CD4-positive, alpha-beta T cell treated with Interleukin-10 for 1 hour (primary cell): ENCODE results near the gene GSTA3.
"Not testable (repeated sequence)": the region's sequence is repeated elsewhere in the genome, so short reads cannot be mapped to it uniquely, and the experiment has no call there.

Source experiments
- DNase-seq: peaks from one replicate; pipeline ENCODE4 v3.0.0-alpha.2; 2020

The GSTA3 gene

DNA sequence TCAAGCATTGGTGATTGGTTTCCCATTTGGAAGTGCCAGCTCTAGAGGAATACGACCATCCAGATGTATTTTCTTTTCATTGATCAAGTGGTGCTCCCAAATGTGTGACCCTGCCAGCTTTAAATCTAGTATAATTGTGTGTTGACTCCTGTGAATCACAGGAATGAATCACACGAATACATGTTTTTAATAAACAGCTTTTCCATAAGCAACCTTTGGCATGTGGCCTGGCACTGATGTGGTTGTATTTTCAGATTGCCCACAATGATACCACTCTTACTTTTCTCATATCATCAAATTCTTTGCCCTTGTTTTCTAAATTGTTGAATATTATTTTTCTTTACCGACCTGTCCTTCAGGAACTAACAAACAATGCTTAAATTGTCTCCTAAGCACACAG lies 367 bp downstream of the GSTA3 start:
- DNase-seq: no peak

DNA sequence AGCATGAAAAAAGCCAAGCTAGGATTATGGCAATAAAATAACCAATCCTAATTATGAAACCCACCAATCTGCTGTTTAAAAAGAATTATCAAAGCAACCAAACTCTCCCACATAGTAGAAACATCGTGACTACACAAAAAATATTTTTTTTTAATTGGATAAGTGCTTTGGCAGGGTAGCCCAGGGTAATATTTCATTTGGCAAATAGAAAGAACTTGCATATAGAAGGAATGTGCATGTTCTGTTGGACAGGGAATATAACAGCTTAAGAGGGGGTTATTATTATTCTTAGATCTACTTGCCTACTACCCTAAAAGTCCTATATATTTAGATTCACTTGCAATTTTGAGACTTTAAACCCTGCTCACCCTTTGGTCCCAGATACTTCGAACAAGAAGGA lies 972 bp downstream of the GSTA3 start:
- DNase-seq: no peak

DNA sequence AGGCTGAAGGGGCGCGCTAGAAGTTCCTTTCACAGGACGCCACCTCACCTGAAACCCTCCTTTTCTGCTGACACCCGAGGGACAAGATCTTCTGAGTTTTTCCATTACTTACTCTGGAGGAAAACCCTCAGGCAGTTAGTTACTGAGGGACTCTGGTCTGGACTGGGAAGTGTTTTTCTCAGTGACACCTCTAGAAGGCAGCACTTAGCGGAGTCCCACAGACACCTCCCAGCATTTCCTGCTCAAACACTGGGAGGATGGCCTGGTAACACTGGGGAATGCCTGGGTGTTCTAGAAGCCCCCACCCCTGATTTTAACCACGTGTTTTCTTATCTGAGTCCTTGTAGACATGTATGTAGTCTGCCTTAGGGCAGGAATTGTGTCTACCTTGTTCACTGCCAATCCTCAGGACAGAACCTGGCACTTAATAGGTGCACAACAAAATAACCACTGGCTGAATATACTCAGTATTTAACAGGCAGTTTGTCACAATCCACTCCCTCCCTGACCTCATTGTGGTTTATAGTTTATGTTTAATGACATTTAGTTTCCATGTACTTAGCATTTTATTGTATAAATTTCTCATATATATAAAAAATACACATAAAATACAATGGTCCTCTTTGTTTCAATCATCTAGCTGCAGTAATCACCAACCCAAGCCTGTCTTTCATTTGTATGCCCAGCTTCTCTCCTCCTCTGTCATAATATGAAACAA lies 4.8 kb downstream of the GSTA3 start:
- peak; percentile 16 for DNase-seq

DNA sequence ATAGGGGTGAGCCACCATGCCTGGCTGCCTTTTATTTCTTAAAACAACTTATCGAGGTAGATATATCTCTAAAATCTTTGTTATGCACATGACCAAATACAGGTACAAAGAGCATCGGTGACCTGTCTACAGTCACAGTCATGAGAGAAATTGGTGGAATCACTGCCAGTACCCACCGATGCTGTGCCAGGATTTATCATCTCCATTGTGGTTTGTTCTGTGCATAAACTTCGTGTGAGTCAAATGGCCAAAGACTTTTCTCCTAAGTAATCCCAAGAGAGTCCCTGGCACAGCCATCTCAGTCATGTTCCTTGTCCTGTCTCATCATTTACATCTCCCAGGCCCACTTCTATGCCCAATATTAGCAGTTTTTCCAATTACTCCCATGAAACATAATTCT lies 9.0 kb downstream of the GSTA3 start:
- DNase-seq: no peak

DNA sequence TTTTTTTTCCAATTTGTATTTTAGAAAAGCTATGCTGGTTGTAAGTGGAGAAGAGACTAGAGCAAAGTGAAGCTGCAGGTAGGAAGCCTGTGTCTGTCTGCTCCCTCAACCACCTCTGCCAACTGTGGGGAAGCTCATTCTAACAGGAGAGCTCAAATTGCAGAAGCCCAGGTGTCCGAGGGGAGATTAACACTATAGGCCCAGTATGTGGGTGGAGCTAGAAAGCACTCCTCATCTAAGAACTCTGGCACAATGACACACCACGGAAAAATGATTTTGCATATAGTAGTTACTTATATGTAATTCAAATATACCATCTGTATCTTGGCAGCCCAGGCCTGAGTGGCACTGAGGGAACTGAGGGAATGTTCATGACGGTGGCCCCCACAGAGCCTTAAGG lies 13.7 kb downstream of the GSTA3 start:
- not testable (repeated sequence) for DNase-seq

DNA sequence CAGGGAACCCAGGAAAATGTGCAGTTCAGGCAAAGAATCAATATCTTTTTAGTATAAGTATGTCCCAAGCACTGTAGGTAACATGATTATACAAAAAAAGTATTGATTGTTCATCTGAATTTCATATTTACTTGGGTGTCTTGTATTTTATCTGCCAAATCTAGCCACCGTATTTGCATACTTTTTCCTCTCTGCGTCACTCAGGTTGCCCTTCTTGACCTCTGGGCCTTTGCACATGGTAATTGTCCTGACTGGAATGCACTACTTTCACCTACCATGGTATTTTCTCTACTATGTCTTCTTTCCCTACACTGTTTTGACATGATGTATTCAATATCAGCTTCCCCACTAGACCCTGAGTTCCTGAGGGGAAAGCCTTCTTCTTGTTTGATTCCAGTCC lies 15.2 kb downstream of the GSTA3 start:
- DNase-seq: no peak

DNA sequence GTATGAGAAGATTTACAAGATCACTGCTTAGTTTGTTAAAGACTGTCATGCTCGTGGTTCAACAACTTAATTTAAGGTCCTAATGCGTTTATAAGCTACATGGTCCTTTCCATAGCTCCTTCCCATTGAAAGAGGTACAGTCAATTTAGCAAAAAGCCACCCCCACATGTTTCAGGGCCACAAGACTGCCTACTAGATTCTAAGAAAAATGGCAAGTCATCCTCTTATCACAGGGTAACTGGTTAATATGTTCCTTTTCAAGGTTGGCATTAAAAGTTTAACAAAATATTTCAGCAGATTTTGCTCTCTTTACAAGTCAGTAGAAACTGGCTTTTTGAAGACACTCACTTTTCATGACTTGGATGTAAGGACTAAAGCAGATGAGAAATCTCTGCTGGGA lies 15.7 kb downstream of the GSTA3 start:
- DNase-seq: no peak

DNA sequence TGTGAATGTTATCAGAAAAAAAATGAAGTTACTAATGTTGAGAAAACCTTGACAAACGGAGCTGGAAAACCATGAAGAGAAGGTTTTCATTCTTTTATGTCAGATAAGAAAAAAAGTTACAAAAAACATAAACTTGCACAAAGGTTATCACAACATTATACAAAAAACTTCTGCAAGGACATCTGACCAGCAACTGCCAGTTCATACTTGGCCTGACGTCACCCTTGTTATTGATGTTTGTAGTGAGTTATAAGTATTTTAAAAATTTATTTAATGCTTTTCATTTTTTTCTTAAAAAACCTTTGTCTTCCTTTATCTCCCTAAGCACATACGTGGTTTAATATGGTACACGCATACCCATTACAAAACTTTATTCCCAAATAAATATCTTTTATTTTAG lies 16.3 kb downstream of the GSTA3 start:
- no peak for DNase-seq

DNA sequence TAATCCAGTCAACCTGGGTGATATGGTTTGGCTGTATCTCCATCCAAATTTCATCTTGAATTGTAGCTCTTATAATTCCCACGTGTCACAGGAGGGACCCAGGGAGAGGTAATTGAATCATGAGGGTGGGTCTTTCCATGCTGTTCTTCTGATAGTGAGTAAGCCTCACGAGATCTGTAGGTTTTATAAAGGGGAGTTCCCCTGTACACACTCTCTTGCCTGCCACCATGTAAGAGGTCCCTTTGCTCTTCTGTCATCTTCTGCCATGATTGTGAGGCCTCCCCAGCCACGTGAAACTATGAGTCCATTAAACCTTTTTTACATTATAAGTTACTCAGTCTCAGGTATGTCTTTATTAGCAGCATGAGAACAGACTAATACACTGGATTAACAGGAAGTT lies 19.5 kb downstream of the GSTA3 start:
- no peak for DNase-seq

DNA sequence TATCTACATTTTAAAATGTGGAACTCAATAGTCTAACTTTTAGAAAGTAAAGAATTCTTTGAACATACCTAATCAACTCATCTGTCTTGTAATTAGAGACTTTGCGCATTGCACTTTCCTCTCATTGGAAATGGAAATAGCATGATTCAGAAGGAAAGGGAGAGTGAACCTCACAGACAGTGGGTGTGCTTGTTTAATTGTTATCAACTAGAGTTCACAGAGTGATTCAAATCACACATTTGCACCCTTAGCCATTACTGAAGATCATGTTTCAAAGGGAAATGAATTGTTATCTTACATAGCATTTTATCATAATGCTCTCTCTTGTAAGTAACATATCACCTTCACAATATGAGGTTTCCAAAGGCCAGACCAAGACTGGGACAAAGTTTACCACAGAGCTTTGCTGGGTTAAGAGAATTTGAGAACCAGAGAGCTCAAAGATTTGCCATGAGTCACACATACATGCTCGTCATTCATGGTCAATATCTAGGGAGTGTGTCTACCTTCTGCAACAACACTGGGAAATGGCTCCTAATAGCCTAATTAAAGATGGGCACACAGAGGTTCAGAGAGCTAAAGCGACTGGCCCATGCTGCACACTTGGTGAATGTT lies 21.5 kb downstream of the GSTA3 start:
- DNase-seq: no peak

DNA sequence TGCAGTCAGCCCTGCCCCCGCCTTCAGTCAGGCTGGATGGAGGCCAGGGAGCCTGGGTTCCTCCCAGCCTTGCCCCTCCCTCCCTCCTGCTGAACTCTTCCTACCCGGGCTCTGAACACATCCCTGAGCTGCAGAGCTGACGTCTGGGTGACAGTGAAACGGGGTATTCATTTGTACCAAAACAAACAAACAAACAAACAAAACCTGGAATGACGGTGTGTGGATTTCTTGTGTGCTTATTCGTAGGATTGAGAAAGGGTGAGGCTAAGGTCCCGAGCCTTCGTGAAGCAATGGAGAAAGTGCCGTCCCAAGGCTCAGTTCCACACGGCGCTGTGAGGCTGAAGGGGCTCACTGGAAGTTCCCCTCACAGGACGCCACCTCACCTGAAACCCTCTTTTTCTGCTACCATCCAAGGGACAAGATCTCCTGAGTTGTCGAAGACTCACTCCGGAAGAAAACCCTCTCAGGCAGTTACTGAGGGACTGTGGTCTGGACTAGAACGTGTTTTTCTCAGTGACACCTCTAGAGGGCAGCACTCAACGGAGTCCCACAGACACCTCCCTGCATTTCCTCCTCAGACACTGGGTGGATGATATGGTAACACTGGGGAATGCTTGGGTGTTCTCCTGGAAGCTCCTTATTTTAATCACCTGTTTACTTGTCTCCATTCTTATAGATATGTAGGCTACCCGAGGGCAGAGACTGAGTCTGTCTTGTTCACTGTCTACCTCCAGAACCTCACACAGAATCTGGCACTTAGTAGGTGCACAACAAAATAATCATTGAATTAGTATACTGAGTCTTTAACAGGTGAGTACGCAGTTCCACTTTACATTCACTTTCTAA lies 27.3 kb downstream of the GSTA3 start:
- DNase-seq: peak; percentile 79

DNA sequence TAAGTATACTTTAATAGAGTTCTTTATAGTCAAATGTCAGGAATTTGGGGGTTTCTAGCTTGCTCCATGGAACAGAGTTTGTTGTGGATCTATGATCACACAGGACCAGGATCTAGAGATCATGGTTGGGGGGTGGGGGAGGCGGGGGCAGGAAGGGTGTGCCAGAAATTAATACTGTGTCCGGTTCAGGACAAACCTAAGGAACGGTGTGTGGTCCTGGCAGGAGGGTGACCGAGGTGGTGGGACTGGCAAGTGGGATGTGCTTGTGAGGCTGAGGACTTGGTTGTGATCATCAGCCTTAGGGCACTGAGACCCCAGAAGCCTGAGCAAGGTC lies 27.9 kb downstream of the GSTA3 start:
- DNase-seq: no peak

DNA sequence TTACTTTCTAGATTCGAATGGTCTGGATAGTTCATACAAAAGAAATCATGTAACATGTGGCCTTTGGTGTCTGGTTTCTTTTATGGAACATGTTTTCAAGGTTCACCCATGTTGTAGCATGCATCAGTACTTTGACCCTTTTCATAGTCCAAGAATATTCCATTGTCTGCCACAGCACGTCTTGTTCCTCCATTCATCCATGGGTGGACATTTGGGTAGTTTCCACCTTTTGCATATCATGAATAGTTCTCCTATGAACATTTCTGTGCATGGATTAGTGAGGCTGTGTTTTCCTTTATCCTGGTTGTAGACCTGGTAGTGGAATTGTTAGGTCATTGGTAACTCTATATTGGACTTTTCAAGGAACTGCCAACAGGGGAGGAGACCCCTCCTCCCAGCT lies 31.7 kb downstream of the GSTA3 start:
- DNase-seq: no peak

DNA sequence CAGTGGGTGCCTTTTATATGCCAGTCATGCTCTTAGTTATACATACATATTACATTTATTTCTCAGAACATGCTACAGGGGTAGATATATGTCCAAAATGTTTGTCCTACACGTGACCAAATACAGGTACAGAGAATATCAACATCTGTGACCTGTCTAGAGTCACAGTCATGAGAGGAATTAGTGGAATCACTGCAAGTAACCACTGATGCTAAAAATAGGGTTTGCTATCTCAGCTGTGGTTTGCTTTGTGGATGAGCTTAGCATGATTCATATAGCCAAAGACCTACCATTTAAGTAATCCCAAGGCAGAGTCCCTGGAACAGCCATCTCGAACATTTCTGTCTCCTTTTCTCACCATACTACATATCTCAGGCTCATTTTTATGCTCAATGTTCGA lies 32.3 kb downstream of the GSTA3 start:
- no peak for DNase-seq

DNA sequence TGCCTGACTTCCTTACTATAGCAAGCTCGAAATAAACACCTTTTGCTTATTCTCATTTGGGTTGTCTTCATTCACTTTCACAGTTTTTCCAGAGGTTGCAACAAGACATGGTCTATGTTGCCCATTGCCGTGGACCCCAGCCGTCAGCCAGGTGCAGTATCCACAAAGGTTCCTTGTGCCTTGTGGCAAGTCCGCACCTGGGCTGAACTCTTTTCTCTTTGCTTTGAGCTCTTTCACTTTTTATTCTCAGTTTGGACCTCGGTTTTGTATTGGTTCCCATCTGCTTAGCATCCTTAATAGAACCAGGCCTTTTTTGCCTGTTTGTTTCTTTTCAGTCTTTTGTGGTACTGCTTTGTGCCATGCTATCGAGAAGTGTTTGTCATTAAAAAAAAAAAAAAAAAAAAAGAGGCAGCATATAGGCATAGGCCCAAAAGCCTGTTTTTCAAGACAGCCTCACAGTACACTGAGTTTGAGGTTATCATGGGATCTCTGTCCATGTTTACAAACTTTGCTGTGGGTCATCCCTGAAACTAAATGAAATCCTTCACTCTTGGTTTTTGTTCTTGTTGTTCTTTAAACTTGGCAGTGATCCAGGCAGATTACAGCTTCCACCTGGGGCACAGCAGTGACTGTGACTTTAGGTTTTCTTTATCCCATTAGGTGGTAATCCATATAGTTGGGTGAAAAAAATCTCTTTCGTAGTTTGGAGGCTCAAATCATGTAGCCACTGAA lies 33.3 kb downstream of the GSTA3 start:
- DNase-seq: no peak

DNA sequence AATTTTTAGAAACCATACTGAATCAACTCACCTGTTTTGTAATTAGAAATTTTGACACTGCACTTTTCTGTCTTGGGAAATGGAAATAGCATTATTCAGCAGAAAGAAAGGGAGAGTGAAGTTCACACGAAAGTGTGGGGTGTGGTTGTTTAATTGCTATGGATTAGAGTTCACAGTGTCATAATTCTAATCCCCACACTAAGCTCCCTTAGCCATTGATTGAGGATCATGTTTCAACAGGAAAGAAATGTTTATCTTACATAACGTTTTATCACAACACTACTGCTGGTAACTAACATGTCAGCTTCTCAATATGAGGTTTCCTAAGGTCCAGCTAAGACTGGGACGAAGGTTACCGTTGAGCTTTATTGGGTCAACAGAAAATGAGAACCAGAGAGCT lies 37.5 kb downstream of the GSTA3 start:
- no peak for DNase-seq

DNA sequence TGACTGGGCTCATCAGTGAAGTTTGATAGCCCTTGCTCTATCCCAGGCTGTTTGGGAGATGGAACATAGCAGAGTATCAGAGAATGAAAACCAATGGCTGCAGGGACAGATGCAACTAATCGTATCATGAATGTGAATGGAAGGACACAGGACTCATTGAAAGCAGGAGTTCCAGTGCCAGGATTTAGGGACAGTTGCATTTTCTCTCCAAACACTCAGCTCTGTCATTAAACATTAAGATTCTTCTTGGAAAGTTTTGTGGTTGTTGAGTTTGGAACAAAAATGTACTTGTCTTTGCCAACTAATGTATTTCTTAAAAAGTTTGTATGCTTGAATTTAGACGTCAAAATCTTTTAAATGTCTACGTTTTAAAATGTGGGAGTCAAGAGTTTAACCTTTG lies 37.9 kb downstream of the GSTA3 start:
- no peak for DNase-seq

DNA sequence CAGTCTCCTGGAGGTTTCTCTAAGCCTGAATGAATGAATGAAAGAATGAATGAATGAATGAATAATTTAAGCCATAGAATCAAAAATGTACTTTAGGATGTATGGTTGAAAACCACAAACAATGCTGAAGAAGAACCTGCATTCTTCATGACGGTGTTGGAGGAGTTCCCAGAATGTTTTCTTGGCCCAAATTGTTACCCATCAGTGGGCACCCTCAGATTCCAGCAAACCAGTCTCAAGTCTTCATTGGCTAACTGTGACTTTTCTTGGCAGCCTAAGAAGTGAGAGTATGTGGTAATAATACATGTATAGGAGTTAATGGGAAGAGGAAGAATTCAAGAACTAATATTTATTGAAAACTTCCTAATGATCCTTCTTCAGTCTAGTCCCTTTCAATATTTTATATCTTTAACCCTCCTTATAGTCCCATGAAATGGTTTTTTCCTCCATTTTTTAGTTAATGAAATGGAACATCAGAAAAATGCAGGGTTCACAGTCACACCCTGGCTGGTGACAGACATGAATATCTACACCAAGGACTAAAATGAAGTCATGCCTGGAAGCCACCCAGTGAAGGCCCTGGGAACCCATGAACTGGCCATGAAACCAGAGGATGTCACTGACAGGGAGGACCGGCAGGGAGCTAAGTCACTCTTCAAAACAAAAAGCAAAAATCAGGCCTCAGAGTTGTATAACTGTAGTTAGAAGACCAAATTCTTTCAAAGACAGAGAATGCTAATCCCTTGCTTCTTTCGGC lies 39.0 kb downstream of the GSTA3 start:
- not testable (repeated sequence) for DNase-seq

DNA sequence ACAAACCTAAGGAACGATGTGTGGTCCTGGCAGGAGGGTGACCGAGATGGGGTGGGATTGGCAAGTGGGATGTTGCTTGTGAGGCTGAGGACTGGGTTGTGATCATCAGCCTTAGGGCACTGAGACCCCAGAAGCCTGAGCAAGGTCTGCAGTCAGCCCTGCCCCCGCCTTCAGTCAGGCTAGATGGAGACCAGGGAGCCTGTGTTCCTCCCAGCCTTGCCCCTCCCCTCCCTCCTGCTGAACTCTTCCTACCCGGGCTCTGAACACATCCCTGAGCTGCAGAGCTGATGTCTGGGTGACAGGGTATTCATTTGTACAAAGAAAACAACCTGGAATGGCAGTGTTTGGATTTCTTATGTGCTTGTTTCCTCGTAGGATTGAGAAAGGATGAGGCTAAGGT lies 40.6 kb downstream of the GSTA3 start:
- DNase-seq: not testable (repeated sequence)

DNA sequence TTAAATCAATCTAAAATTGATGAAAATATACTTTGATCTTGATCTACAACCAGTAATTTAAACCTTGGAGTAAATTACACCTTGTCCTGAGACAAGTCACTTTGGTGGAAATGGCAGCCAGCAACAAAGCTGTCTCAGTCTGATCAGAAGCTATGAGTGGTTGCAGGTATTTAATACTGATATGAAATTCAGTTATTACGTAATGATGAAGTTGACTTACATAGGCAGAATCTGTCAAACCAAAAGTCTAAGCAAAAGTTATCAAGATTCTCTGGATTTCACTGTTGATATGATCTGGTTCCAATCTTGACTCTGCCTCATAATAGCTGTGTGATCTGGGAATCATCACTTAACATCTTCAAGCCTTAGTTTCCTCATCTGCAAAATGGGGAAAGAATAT lies 41.3 kb downstream of the GSTA3 start:
- DNase-seq: no peak

DNA sequence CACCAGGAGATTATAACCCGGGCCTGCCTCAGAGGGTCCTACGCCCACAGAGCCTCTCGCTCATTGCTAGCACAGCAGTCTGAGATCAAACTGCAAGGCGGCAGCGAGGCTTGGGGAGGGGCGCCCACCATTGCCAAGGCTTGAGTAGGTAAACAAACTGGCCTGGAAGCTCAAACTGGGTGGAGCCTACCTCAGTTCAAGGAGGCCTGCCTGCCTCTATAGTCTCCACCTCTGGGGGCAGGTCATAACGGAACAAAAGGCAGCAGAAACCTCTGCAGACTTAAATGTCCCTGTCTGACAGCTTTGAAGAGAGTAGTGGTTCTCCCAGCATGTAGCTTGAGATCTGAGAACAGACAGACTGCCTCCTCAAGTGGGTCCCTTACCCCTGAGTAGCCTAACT lies 48.3 kb downstream of the GSTA3 start:
- DNase-seq: not testable (repeated sequence)

DNA sequence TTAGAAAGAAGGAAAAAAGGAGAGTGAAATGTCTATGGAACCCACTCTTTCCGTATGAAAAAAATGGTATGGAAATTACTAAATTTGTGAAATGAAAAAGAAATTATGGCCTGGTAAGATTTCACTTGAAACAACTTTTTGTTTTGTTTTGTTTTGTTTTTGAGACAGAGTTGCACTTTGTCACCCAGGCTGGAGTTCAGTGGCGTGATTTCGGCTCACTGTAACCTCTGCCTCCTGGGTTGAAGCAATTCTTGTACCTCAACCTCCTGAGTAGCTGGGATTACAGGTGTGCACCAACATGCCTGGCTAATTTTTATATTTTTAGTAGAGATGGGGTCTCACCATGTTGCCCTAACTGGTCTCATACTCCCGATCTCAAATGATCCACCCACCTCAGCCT lies 51.1 kb downstream of the GSTA3 start:
- DNase-seq: no peak

DNA sequence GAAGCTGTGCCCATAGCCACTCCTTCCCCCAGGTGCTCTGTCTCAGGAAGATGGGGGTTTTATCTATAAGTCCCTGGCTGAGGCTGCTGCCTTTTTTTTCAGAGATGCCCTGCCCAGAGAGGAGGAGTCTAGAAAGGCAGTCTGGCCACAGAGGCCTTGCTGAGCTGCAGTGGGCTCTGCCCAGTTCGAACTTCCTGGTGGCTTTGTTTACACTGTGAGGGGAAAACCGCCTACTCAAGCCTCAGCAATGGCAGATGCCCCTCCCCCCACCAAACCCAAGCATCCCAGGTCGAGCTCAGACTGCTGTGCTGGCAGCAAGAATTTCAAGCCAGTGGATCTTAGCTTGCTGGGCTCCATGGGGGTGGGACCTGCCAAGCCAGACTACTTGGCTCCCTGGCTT lies 53.4 kb downstream of the GSTA3 start:
- not testable (repeated sequence) for DNase-seq
